ENCODE results near the gene ADAMTS2. TPM values are rescaled to one million over a fixed set of nuclear protein-coding genes. Genes with fewer than 3 reads are reported as not detected.
A peak's percentile ranks its signal among the peaks of the same experiment; 100 is the strongest.

The ADAMTS2 gene
- total and polyA plus RNA-seq, 2 experiments from 2014 or later, result 1.6 to 8.1 TPM

GRCh38 chr5:179327021-179327735 lies 18.1 kb downstream of the ADAMTS2 start:
- ATAC-seq (no peak), DNase-seq (ENCODE audit: low spot score) (no peak)
- peak overlapping the region; percentile 78 for H2AFZ ChIP-seq
- peaks cover 23% of the 10 kb centered on the region for H3K27me3 Mint-ChIP-seq (ENCODE audit: insufficient read depth, low read depth, poor library complexity)
- H3K4me2 ChIP-seq, result peak overlapping the region; percentile 80
- H3K27ac Mint-ChIP-seq, result no peak overlapping the region
- no peaks in the 10 kb centered on the region for H3K36me3 ChIP-seq (ENCODE audit: insufficient read depth)
- no peak overlapping the region for H3K27ac ChIP-seq (ENCODE audit: low read depth)
- peaks cover 11% of the 10 kb centered on the region for H3K27me3 ChIP-seq (ENCODE audit: insufficient read depth)
- peaks cover 9% of the 10 kb centered on the region; the same call in 1 of the 2 replicates for H3K4me1 ChIP-seq (ENCODE audit: insufficient read depth)
- peak overlapping the region; percentile 50 for H3K4me3 ChIP-seq
- H3K36me3 Mint-ChIP-seq (ENCODE audit: low read depth), result no peaks in the 10 kb centered on the region; the same call in 2 of the 3 replicates
- H3K4me1 Mint-ChIP-seq, result peaks cover 15% of the 10 kb centered on the region
- no peak for TF ChIP-seq CTCF (conservative IDR thresholded peaks at IDR 0.05; ENCODE audit: low read depth in 2 of 2)
- no peak for TF ChIP-seq ZNF462 (CRISPR knock-in tag; IDR thresholded peaks at IDR 0.05)
- no peak for TF ChIP-seq ZNF114 (CRISPR knock-in tag; IDR thresholded peaks at IDR 0.05)
- no peak for TF ChIP-seq NANOG (IDR thresholded peaks at IDR 0.05; ENCODE audit: borderline replicate concordance)
- TF ChIP-seq EZH2 (IDR thresholded peaks at IDR 0.05; ENCODE audit: low read depth, unreplicated experiment), result no peak
- TF ChIP-seq ZNF331 (CRISPR knock-in tag; IDR thresholded peaks at IDR 0.05; ENCODE audit: low read depth), result no peak
- TF ChIP-seq POLR2AphosphoS5 (IDR thresholded peaks at IDR 0.05; ENCODE audit: low read depth), result no peak
- no peak for TF ChIP-seq ETS1 (IDR thresholded peaks at IDR 0.05)
- H3F3A ChIP-seq (replicated peaks; ENCODE audit: low read depth), result no peaks in the 10 kb centered on the region
- no peaks in the 10 kb centered on the region for H3K79me2 ChIP-seq (replicated peaks; ENCODE audit: insufficient read depth)
- H3K9me3 Mint-ChIP-seq, result peaks cover 3% of the 10 kb centered on the region; the same call in 1 of the 3 replicates
- no peaks in the 10 kb centered on the region for H4K20me1 ChIP-seq (replicated peaks; ENCODE audit: insufficient read depth)
- H3K4me3 Mint-ChIP-seq, result peak overlapping the region; percentile 72
- no peaks in the 10 kb centered on the region for H3K9me2 ChIP-seq (ENCODE audit: insufficient read depth)

Measured in GM23338 (cell line).